Esophagus squamous epithelium (tissue), 5 donors: ENCODE data around the gene SPATA31E1. TPM values are rescaled to one million over a fixed set of nuclear protein-coding genes. Genes with fewer than 3 reads are reported as not detected.

Experiments
- DNase-seq: peaks from one replicate; lab custom pipeline; 2025; lab: John Stamatoyannopoulos, UW
- H3K27ac ChIP-seq, 4 donors: fragments of 200-600 bp; sonication (generic); one replicate each; pipeline ENCODE4 v1.5.1; 2016 to 2019; ENCODE audit warnings: mild to moderate bottlenecking in 1 of 4
- H3K27me3 ChIP-seq, 4 donors: fragments of 200-600 bp; sonication (generic); 1 replicate in 3 of 4; 2 replicates in 1 of 4; pipeline versions ENCODE4 v1.5.1 to v1.6.0; 2017 to 2021; ENCODE audit warnings: antibody characterized with exemption in 1 of 4
- H3K36me3 ChIP-seq, 3 donors: fragments of 200-600 bp; sonication (generic); one replicate each; pipeline ENCODE4 v1.5.1; 2016 to 2019
- H3K4me1 ChIP-seq, 3 donors: fragments of 200-600 bp; sonication (generic); one replicate each; pipeline ENCODE4 v1.5.1; 2017 to 2019
- H3K4me3 ChIP-seq, 4 donors: fragments of 200-600 bp; sonication (generic); 1 replicate in 3 of 4; 2 replicates in 1 of 4; pipeline ENCODE4 v1.5.1; 2016 to 2019; ENCODE audit warnings: mild to moderate bottlenecking in 2 of 4, moderate library complexity in 1 of 4
- H3K9me3 ChIP-seq, 3 donors: fragments of 200-600 bp; sonication (generic); one replicate each; pipeline ENCODE4 v1.5.1; 2016 to 2019
- POLR2A ChIP-seq, 4 donors: fragments of 450-650 bp; IDR thresholded peaks; one replicate each; pipeline ENCODE4 v1.6.1; 2017; ENCODE audit warnings: antibody characterized with exemption in 4 of 4, mild to moderate bottlenecking in 4 of 4, moderate library complexity in 3 of 4
- WGBS, 2 donors: methylation state at CpG; one replicate each; pipeline ENCODE4 v1.1.5; 2018; 5-methylcytosine and 5-hydroxymethylcytosine counted together
- intact Hi-C: fragments of 100-400 bp; cut with DNase I; formaldehyde crosslinking; loops from one replicate; pipeline ENCODE4 v1.15.0; 2022
- total RNA-seq, 4 donors: library from RNA; depleted of rRNA; stranded (reverse); fragments of >200 nt; gene quantifications; one replicate each; pipeline ENCODE4 v1.1.0, GENCODE V29; 2016
- TF ChIP-seq, protein P1 (sequence below), 6 experiments: fragments of 450-650 bp in 4 of 6; fragments of 200-600 bp in 2 of 6; sonication (generic) in 2 of 6; IDR thresholded peaks; one replicate each; pipeline ENCODE4 v1.5.1; 2016 to 2019; ENCODE audit warnings: antibody characterized with exemption in 6 of 6, mild to moderate bottlenecking in 4 of 6, moderate library complexity in 4 of 6
- donor health status: DM: yes; HTN: yes; CAD: no.

The SPATA31E1 gene
- not detected for total RNA-seq

DNA sequence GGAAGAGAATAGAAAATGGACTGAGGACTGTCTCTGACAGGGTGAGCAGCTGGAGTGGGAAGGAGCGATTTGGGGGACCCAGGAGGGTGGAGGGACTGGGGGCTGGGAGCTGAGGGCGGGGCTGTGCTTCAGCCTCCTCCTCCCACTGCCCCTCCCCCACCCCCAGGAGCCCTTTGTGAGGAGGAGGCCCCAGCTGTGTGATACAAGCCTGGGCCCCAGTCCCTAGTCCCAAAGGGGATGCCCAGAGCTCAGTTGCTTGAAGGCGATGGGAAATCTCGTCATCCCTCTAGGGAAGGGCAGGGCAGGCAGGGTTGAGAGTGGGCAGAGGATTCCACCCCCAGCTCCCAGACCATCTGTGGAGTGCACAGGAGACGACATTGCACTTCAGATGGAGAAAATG is at the start of gene SPATA31E1:
TSS of gene SPATA31E1 (plus strand) at position 251 of the 400 bp plus-strand sequence. CDS start at position 266, 15 bp downstream.
- Histone ChIP-seq H3K4me3 (no peak within 1 kb of the TSS), H3K27ac (no peak within 1 kb of the TSS), H3K4me1 (no peaks in the 10 kb centered on the region), H3K9me3 (no peaks in the 10 kb centered on the region), H3K36me3 (no peaks in the 10 kb centered on the region), H3K27me3 (peaks cover 0 to 7% (median 0%) of the 10 kb centered on the region in 4 donors)
- DNase-seq = no peak
- WGBS, 2 donors = 20 to 39% methylated on average over 1 to 2 of the region's 5 CpGs
- intact Hi-C loops = no loop called here
- TF ChIP-seq, protein P1, sequence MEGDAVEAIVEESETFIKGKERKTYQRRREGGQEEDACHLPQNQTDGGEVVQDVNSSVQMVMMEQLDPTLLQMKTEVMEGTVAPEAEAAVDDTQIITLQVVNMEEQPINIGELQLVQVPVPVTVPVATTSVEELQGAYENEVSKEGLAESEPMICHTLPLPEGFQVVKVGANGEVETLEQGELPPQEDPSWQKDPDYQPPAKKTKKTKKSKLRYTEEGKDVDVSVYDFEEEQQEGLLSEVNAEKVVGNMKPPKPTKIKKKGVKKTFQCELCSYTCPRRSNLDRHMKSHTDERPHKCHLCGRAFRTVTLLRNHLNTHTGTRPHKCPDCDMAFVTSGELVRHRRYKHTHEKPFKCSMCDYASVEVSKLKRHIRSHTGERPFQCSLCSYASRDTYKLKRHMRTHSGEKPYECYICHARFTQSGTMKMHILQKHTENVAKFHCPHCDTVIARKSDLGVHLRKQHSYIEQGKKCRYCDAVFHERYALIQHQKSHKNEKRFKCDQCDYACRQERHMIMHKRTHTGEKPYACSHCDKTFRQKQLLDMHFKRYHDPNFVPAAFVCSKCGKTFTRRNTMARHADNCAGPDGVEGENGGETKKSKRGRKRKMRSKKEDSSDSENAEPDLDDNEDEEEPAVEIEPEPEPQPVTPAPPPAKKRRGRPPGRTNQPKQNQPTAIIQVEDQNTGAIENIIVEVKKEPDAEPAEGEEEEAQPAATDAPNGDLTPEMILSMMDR (IDR thresholded peaks at IDR 0.05) = no peak
- TF ChIP-seq POLR2A (IDR thresholded peaks at IDR 0.05) = no peak

DNA sequence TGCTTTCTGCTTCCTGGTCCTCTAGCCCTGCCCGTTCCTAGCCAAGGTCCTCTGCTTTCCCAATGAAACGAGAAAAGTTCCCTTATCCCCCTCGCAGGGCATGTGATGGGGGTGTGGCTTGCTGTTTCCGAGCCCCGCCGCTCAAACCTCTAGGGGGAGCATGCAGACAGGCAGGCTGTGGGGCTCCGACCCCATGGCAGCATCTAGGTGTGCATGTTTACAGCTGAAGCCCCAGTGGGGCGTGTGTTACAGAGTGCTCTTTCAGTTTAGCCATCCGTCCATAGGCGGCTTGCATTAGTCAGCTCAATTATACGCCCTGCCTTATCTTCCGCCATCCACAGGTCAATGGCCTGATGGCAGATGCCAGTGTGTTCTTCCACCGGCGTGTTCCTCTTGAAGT is 48.3 kb upstream of the SPATA31E1 start:
- intact Hi-C loops = no loop called here
- H3K4me1 ChIP-seq = no peaks in the 10 kb centered on the region
- H3K9me3 ChIP-seq = no peaks in the 10 kb centered on the region
- no peak for DNase-seq
- H3K4me3 ChIP-seq = no peak overlapping the region
- whole genome bisulfite sequencing, 2 donors = 20% methylated on average over 1 of the region's 14 CpGs; no CpG with 5 or more reads in 1 of the 2 donors
- H3K27ac ChIP-seq = no peak overlapping the region
- H3K36me3 ChIP-seq = no peaks in the 10 kb centered on the region
- TF ChIP-seq, protein P1 (IDR thresholded peaks at IDR 0.05) = no peak
- no peak for TF ChIP-seq POLR2A (IDR thresholded peaks at IDR 0.05)
- peaks cover 0 to 7% (median 0%) of the 10 kb centered on the region in 4 donors for H3K27me3 ChIP-seq

DNA sequence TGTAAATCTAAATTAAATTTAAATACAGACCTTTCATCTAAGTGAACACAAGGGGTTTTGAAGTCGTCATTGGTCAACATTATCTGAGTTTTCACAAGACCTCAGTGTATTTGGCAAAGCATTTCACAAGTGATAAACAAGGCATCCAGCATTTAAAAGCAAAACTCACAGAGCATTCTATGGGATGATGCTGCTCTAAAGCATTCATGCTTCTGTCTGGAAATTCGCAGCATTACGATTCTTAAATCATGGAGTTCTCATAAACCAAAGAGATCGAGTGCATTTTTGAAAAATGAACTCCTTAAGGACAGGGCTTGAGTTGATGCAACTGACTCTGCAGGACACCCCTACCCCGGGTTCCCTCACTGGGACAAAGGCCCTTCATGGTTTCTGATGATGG is 46.1 kb upstream of the SPATA31E1 start:
- intact Hi-C loops = no loop called here
- no peak for TF ChIP-seq POLR2A (IDR thresholded peaks at IDR 0.05)
- TF ChIP-seq, protein P1 (IDR thresholded peaks at IDR 0.05) = no peak
- no peak for DNase-seq
- H3K27me3 ChIP-seq = no peaks in the 10 kb centered on the region
- no peaks in the 10 kb centered on the region for H3K36me3 ChIP-seq
- H3K4me1 ChIP-seq = no peaks in the 10 kb centered on the region
- 80 to 85% methylated on average over 5 of the region's 5 CpGs for WGBS, 2 donors
- H3K27ac ChIP-seq = no peak overlapping the region
- no peak overlapping the region for H3K4me3 ChIP-seq
- no peaks in the 10 kb centered on the region for H3K9me3 ChIP-seq

DNA sequence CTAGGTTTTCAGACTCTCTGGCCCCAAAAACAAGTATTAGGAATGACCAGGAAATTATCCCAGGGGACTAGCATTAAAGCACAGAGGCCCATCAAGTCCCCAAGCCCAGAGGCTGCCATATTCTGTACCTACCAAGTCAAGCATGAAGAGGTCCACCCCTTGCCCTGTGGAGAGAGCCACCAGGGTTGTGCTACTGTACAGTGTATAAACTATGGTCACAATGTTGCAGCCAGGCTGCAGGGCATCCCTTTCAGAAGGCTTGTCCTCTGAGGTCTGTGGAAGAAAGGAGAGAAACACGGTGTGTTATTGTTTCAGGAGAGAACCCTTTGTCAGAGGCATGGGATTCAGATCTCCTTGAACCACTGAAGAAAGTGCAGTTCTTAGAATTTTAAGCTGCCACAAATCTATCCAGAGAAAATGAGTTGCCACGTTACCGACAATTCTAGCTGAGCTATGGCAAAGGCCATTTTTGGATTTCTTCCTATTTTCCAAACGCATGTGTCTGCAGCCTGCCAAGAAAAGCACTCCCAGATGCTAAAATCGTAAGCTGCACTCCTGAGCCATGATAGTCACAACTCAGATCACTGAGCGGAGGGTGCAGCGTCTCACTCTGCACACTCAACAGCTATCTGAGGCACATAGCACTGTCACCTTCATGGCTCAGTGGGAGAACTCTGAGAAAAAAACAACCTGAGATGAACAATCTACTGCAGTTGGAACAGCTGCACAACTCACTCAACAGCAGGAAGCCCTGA is 45.5 kb upstream of the SPATA31E1 start:
- intact Hi-C loops = no loop called here
- Histone ChIP-seq H3K9me3 (no peaks in the 10 kb centered on the region), H3K4me1 (no peaks in the 10 kb centered on the region), H3K27me3 (no peaks in the 10 kb centered on the region), H3K27ac (no peak overlapping the region), H3K4me3 (no peak overlapping the region), H3K36me3 (no peaks in the 10 kb centered on the region)
- TF ChIP-seq, protein P1 (IDR thresholded peaks at IDR 0.05) = no peak
- TF ChIP-seq POLR2A (IDR thresholded peaks at IDR 0.05) = no peak
- no peak for DNase-seq
- 47 to 48% methylated on average over 7 of the region's 7 CpGs for WGBS, 2 donors

DNA sequence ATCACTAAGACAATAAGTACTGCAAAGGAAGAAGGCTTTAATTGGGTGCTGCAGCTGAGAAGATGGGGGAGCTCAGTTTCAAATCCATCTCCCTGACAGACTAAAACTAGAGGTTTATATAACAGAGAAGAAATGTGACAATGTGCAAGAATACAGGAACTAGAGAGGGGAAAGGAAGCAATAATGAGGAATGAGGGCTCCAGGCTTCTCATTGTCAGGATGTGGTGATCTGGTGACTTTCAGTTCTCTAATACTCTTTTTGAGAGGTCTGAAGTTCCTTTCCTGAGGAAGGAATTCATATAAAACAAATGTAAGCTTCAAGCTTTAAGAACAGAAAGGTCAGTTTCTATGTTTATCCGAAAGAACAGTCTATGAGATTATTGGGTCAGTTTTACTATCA is 42.5 kb upstream of the SPATA31E1 start:
- 64 to 82% methylated on average over 1 of the region's 1 CpG for WGBS, 2 donors

More for the DNA sequence above, 42.5 kb upstream of the SPATA31E1 start:
- TF ChIP-seq POLR2A (IDR thresholded peaks at IDR 0.05) = no peak
- TF ChIP-seq, protein P1 (IDR thresholded peaks at IDR 0.05) = no peak
- no peak for DNase-seq
- no peaks in the 10 kb centered on the region for H3K9me3 ChIP-seq
- H3K4me1 ChIP-seq = no peaks in the 10 kb centered on the region
- no peak overlapping the region for H3K4me3 ChIP-seq
- H3K27ac ChIP-seq = no peak overlapping the region
- intact Hi-C loops = no loop called here
- peaks cover 0 to 7% (median 0%) of the 10 kb centered on the region in 4 donors for H3K27me3 ChIP-seq
- no peaks in the 10 kb centered on the region for H3K36me3 ChIP-seq
